B cell (primary cell): Measurements from ENCODE around the gene OR10H1.

Experiments
- CTCF ChIP-seq: fragments of 200-600 bp; IDR thresholded peaks from one replicate; pipeline ENCODE4 v1.8.0; 2022; ENCODE audit warnings: antibody characterized with exemption, mild to moderate bottlenecking
- EZH2 ChIP-seq: IDR thresholded peaks from 2 replicates; pipeline ENCODE4 v1.6.1; 2012; ENCODE audit warnings: borderline replicate concordance, low read depth, mild to moderate bottlenecking, moderate library complexity, low read length; ENCODE audit not compliant: insufficient read depth, poor library complexity, severe bottlenecking

GRCh38 chr19:15843203-15843893, 27.9 kb upstream of the OR10H1 start:
- TF ChIP-seq CTCF (no peak), EZH2 (no peak)
